Measurements from ENCODE around the gene PCBP3.

The PCBP3 gene

GRCh38 chr21:45899317-45900033 lies 255.9 kb downstream of the PCBP3 start:
- H3K27me3 ChIP-seq (ENCODE audit: insufficient read depth, low read length, poor library complexity): no peaks in the 10 kb centered on the region
- no peak overlapping the region for H3K9ac ChIP-seq (ENCODE audit: low read depth, low read length)
- H3K79me2 ChIP-seq (ENCODE audit: insufficient read depth, low read length): no peaks in the 10 kb centered on the region
- no peak for ATAC-seq (ENCODE audit: insufficient read depth, low read depth)
- H3K4me1 ChIP-seq (ENCODE audit: insufficient read depth, low read length): no peaks in the 10 kb centered on the region
- no peak overlapping the region for H3K27ac ChIP-seq (ENCODE audit: low read length)
- H3K36me3 ChIP-seq (ENCODE audit: insufficient read depth, low read length): 0 out of 2 replicates have a peak, but pooled peaks cover 3% of the 10 kb centered on the region
- H3K4me3 ChIP-seq (ENCODE audit: low read depth in 1 of 2, low read length in 2 of 2): no peak overlapping the region
- no peak for DNase-seq
- no peak overlapping the region for H2AFZ ChIP-seq (ENCODE audit: low read depth, low read length)
- no peaks in the 10 kb centered on the region for H3K9me3 ChIP-seq (ENCODE audit: insufficient read depth, low read length, severe bottlenecking)
- H4K20me1 ChIP-seq (ENCODE audit: insufficient read depth, low read length): no peaks in the 10 kb centered on the region; the same call in 1 of the 2 replicates
- TF ChIP-seq EZH2 (IDR thresholded peaks at IDR 0.05; ENCODE audit: borderline replicate concordance, low read depth, low read length, severe bottlenecking): no peak
- H3K4me2 ChIP-seq (ENCODE audit: insufficient read depth, low read length): no peak overlapping the region

GRCh38 chr21:45900034-45900868 lies 256.7 kb downstream of the PCBP3 start:
- H2AFZ ChIP-seq (ENCODE audit: low read depth, low read length): no peak overlapping the region
- no peaks in the 10 kb centered on the region for H3K9me3 ChIP-seq (ENCODE audit: insufficient read depth, low read length, severe bottlenecking)
- no peak overlapping the region for H3K9ac ChIP-seq (ENCODE audit: low read depth, low read length)
- no peak overlapping the region for H3K4me3 ChIP-seq (ENCODE audit: low read depth in 1 of 2, low read length in 2 of 2)
- no peak overlapping the region for H3K4me2 ChIP-seq (ENCODE audit: insufficient read depth, low read length)
- TF ChIP-seq CTCF (IDR thresholded peaks at IDR 0.05; ENCODE audit: borderline replicate concordance, extremely low read depth, low read length, poor library complexity, severe bottlenecking) (no peak), EZH2 (IDR thresholded peaks at IDR 0.05; ENCODE audit: borderline replicate concordance, low read depth, low read length, severe bottlenecking) (no peak)
- no peaks in the 10 kb centered on the region for H3K27me3 ChIP-seq (ENCODE audit: insufficient read depth, low read length, poor library complexity)
- no peaks in the 10 kb centered on the region for H3K79me2 ChIP-seq (ENCODE audit: insufficient read depth, low read length)
- H4K20me1 ChIP-seq (ENCODE audit: insufficient read depth, low read length): no peaks in the 10 kb centered on the region; the same call in 1 of the 2 replicates
- no peak overlapping the region for H3K27ac ChIP-seq (ENCODE audit: low read length)
- no peaks in the 10 kb centered on the region for H3K4me1 ChIP-seq (ENCODE audit: insufficient read depth, low read length)
- 0 out of 2 replicates have a peak, but pooled peaks cover 3% of the 10 kb centered on the region for H3K36me3 ChIP-seq (ENCODE audit: insufficient read depth, low read length)
- DNase-seq (no peak), ATAC-seq (ENCODE audit: insufficient read depth, low read depth) (no peak)

GRCh38 chr21:45901061-45901690 lies 257.7 kb downstream of the PCBP3 start:
- ATAC-seq (ENCODE audit: insufficient read depth, low read depth): no peak
- no peak for TF ChIP-seq CTCF (IDR thresholded peaks at IDR 0.05; ENCODE audit: borderline replicate concordance, extremely low read depth, low read length, poor library complexity, severe bottlenecking)
- TF ChIP-seq EZH2 (IDR thresholded peaks at IDR 0.05; ENCODE audit: borderline replicate concordance, low read depth, low read length, severe bottlenecking): no peak
- H2AFZ ChIP-seq (ENCODE audit: low read depth, low read length): no peak overlapping the region

More at GRCh38 chr21:45901061-45901690, 257.7 kb downstream of the PCBP3 start:
- Histone ChIP-seq H3K4me3 (ENCODE audit: low read depth in 1 of 2, low read length in 2 of 2) (no peak overlapping the region), H3K27me3 (ENCODE audit: insufficient read depth, low read length, poor library complexity) (no peaks in the 10 kb centered on the region), H3K9ac (ENCODE audit: low read depth, low read length) (no peak overlapping the region), H3K4me2 (ENCODE audit: insufficient read depth, low read length) (no peak overlapping the region), H3K9me3 (ENCODE audit: insufficient read depth, low read length, severe bottlenecking) (no peaks in the 10 kb centered on the region), H4K20me1 (ENCODE audit: insufficient read depth, low read length) (no peaks in the 10 kb centered on the region), H3K4me1 (ENCODE audit: insufficient read depth, low read length) (no peaks in the 10 kb centered on the region), H3K79me2 (ENCODE audit: insufficient read depth, low read length) (no peaks in the 10 kb centered on the region), H3K27ac (ENCODE audit: low read length) (no peak overlapping the region), H3K36me3 (ENCODE audit: insufficient read depth, low read length) (0 out of 2 replicates have a peak, but pooled peaks cover 3% of the 10 kb centered on the region)
- no peak for DNase-seq
